Astrocyte of the spinal cord (primary cell): ENCODE measurements around the gene APBA2.
"Not testable (repeated sequence)": the region's sequence is repeated elsewhere in the genome, so short reads cannot be mapped to it uniquely, and the experiment has no call there.

Experiments
- DNase-seq: peaks from one replicate; pipeline ENCODE4 v3.0.0; 2011; ENCODE audit warnings: low read depth, low spot score
- H3K4me3 ChIP-seq: 2 replicates; pipeline ENCODE4 v1.5.1; 2011; ENCODE audit warnings: low read depth, mild to moderate bottlenecking, low read length, moderate library complexity
- CTCF ChIP-seq: IDR thresholded peaks from 2 replicates; pipeline ENCODE4 v1.5.1; 2012; ENCODE audit warnings: low read depth, mild to moderate bottlenecking, low read length, inconsistent platforms
- in situ Hi-C: cut with HindIII; loops from 2 replicates; pipeline ENCODE4 v1.10.0; 2017; ENCODE audit warnings: low sequenced_read_pairs

Gene APBA2

GRCh38 chr15:29097971-29098370, 212.2 kb downstream of the APBA2 start:
- H3K4me3 ChIP-seq: no peak overlapping the region
- DNase-seq: no peak
- TF ChIP-seq CTCF: no peak
- in situ Hi-C loops: no loop called here

- TF ChIP-seq CTCF: no peak
- in situ Hi-C loops: no loop called here
- H3K4me3 ChIP-seq: no peak overlapping the region
- DNase-seq: no peak
These were observed 212.9 kb downstream of the APBA2 start for GRCh38 chr15:29098652-29099051.

- in situ Hi-C loops: no loop called here
- TF ChIP-seq CTCF: no peak
- no peak for DNase-seq
- H3K4me3 ChIP-seq: no peak overlapping the region
These were observed 213.5 kb downstream of the APBA2 start for GRCh38 chr15:29099131-29099880.

GRCh38 chr15:29100486-29101000, 214.8 kb downstream of the APBA2 start:
- no peak overlapping the region for H3K4me3 ChIP-seq
- in situ Hi-C loops: no loop called here
- TF ChIP-seq CTCF: no peak
- DNase-seq: no peak

GRCh38 chr15:29101491-29101890, 215.7 kb downstream of the APBA2 start:
- H3K4me3 ChIP-seq: no peak overlapping the region
- no peak for TF ChIP-seq CTCF
- no peak for DNase-seq
- in situ Hi-C loops: no loop called here

GRCh38 chr15:29102173-29102794, 216.5 kb downstream of the APBA2 start:
- in situ Hi-C loops, H3K4me3 ChIP-seq: not testable (repeated sequence)
- DNase-seq: peak; percentile 36
- peak; percentile 87 for TF ChIP-seq CTCF
